C4-2B (cell line): ENCODE measurements around the gene DTX1.

Experiments used
- H3K27ac ChIP-seq: fragments of 450-650 bp; 2 replicates; pipeline ENCODE4 v1.5.1; 2017
- CTCF ChIP-seq: fragments of 450-650 bp; conservative IDR thresholded peaks from 2 replicates; pipeline ENCODE4 v1.5.1; 2017; ENCODE audit warnings: mild to moderate bottlenecking
- ZFX ChIP-seq: fragments of 450-650 bp; IDR thresholded peaks from 2 replicates; pipeline ENCODE4 v1.6.1; 2017

DTX1 gene

GRCh38 chr12:113105606-113106271 is 49.2 kb downstream of the DTX1 start:
- TF ChIP-seq CTCF: no peak
- no peak overlapping the region for H3K27ac ChIP-seq

GRCh38 chr12:113106361-113106760 is 49.8 kb downstream of the DTX1 start:
- TF ChIP-seq CTCF (no peak), ZFX (no peak)
- H3K27ac ChIP-seq: no peak overlapping the region

- H3K27ac ChIP-seq: no peak overlapping the region
- TF ChIP-seq CTCF (no peak), ZFX (no peak)
Measured at GRCh38 chr12:113108308-113108707, 51.8 kb downstream of the DTX1 start.

- no peak overlapping the region for H3K27ac ChIP-seq
- TF ChIP-seq CTCF (no peak), ZFX (no peak)
Measured at GRCh38 chr12:113109360-113109759, 52.8 kb downstream of the DTX1 start.

- TF ChIP-seq ZFX (no peak), CTCF (no peak)
- no peak overlapping the region for H3K27ac ChIP-seq
Measured at GRCh38 chr12:113109872-113110599, 53.5 kb downstream of the DTX1 start.

- no peak for TF ChIP-seq CTCF
- TF ChIP-seq ZFX: no peak
- H3K27ac ChIP-seq: no peak overlapping the region
Measured at GRCh38 chr12:113111247-113111646, 54.7 kb downstream of the DTX1 start.

GRCh38 chr12:113112043-113112899 is 55.7 kb downstream of the DTX1 start:
- TF ChIP-seq ZFX: no peak
- no peak for TF ChIP-seq CTCF
- no peak overlapping the region for H3K27ac ChIP-seq
